ENCODE measurements around the gene RAB27A. TPM values are rescaled to one million over a fixed set of nuclear protein-coding genes. Genes with fewer than 3 reads are reported as not detected.

The RAB27A gene
- total and polyA plus RNA-seq, 9 of the 15 experiments (the other 6 are each of a cell fraction or from before 2014, with no cell fraction given) = 31.5 to 171 (median 80.4) TPM

DNA sequence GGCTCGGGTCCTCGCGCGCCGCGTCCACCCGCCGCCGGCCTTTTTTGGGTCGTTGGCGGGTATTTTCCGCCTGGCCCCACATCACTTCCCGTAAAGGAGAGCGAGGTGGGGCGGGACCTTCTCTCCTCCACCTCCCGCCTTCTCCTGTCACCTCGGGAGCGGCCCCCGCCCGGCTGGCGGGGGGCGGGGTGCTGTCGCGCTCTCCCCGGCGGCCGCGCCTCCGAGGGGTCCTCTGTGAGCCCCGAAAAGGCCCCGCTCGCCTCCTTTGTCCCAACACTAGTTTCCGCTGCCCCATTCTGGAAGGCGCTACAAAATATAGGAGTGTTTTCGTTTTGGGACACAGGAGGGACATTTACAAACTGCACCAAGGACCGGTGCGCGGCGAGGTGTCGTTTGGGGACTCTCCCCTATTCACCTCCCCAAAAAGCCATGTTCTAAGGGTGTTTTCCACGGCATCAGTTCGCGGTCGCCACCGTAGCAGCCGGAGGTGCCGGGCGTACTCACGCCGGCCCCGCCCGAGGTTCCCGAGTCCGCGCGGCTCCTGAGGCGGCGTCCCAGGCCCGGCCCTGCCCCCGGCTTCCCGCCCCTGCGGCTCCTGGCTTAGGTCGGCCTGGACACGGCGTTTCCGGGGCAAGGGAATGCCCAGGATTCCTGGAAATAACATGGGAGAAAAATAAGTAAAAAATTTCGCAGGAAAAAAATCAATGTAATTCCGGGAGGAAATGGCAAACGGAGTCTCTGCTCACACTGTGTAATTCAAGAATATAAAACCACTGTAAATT is at the start of gene RAB27A (continued):
- TF ChIP-seq, protein P1, sequence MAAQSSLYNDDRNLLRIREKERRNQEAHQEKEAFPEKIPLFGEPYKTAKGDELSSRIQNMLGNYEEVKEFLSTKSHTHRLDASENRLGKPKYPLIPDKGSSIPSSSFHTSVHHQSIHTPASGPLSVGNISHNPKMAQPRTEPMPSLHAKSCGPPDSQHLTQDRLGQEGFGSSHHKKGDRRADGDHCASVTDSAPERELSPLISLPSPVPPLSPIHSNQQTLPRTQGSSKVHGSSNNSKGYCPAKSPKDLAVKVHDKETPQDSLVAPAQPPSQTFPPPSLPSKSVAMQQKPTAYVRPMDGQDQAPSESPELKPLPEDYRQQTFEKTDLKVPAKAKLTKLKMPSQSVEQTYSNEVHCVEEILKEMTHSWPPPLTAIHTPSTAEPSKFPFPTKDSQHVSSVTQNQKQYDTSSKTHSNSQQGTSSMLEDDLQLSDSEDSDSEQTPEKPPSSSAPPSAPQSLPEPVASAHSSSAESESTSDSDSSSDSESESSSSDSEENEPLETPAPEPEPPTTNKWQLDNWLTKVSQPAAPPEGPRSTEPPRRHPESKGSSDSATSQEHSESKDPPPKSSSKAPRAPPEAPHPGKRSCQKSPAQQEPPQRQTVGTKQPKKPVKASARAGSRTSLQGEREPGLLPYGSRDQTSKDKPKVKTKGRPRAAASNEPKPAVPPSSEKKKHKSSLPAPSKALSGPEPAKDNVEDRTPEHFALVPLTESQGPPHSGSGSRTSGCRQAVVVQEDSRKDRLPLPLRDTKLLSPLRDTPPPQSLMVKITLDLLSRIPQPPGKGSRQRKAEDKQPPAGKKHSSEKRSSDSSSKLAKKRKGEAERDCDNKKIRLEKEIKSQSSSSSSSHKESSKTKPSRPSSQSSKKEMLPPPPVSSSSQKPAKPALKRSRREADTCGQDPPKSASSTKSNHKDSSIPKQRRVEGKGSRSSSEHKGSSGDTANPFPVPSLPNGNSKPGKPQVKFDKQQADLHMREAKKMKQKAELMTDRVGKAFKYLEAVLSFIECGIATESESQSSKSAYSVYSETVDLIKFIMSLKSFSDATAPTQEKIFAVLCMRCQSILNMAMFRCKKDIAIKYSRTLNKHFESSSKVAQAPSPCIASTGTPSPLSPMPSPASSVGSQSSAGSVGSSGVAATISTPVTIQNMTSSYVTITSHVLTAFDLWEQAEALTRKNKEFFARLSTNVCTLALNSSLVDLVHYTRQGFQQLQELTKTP (IDR thresholded peaks at IDR 0.05; ENCODE audit: low read depth in 1 of 2, partially characterized antibody in 2 of 2) = peak in 1 of 2 experiments; percentile 62
- TF ChIP-seq, protein P2, sequence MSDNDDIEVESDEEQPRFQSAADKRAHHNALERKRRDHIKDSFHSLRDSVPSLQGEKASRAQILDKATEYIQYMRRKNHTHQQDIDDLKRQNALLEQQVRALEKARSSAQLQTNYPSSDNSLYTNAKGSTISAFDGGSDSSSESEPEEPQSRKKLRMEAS (CRISPR knock-in tag; IDR thresholded peaks at IDR 0.05) = no peak
- TF ChIP-seq PPARD (CRISPR knock-in tag; IDR thresholded peaks at IDR 0.05) (no peak), ZNF830 (CRISPR knock-in tag; IDR thresholded peaks at IDR 0.05) (no peak), TEAD4 (IDR thresholded peaks at IDR 0.05; ENCODE audit: low read length) (no peak; the same call in none of the 2 replicates), TEAD4 (CRISPR knock-in tag; IDR thresholded peaks at IDR 0.05; ENCODE audit: borderline replicate concordance) (no peak), RBFOX2 (IDR thresholded peaks at IDR 0.05; ENCODE audit: low read depth, low read length) (peak; percentile 96), CCNT2 (IDR thresholded peaks at IDR 0.05; ENCODE audit: borderline replicate concordance, extremely low read depth, insufficient read length, low read depth, low read length) (peak; percentile 70), PURB (CRISPR knock-in tag; IDR thresholded peaks at IDR 0.05; ENCODE audit: low read depth) (no peak), PTRF (tag; IDR thresholded peaks at IDR 0.05) (no peak)
- TF ChIP-seq, protein P3, sequence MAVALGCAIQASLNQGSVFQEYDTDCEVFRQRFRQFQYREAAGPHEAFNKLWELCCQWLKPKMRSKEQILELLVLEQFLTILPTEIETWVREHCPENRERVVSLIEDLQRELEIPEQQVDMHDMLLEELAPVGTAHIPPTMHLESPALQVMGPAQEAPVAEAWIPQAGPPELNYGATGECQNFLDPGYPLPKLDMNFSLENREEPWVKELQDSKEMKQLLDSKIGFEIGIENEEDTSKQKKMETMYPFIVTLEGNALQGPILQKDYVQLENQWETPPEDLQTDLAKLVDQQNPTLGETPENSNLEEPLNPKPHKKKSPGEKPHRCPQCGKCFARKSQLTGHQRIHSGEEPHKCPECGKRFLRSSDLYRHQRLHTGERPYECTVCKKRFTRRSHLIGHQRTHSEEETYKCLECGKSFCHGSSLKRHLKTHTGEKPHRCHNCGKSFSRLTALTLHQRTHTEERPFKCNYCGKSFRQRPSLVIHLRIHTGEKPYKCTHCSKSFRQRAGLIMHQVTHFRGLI (CRISPR knock-in tag; IDR thresholded peaks at IDR 0.05) = no peak
- TF ChIP-seq, protein P4, sequence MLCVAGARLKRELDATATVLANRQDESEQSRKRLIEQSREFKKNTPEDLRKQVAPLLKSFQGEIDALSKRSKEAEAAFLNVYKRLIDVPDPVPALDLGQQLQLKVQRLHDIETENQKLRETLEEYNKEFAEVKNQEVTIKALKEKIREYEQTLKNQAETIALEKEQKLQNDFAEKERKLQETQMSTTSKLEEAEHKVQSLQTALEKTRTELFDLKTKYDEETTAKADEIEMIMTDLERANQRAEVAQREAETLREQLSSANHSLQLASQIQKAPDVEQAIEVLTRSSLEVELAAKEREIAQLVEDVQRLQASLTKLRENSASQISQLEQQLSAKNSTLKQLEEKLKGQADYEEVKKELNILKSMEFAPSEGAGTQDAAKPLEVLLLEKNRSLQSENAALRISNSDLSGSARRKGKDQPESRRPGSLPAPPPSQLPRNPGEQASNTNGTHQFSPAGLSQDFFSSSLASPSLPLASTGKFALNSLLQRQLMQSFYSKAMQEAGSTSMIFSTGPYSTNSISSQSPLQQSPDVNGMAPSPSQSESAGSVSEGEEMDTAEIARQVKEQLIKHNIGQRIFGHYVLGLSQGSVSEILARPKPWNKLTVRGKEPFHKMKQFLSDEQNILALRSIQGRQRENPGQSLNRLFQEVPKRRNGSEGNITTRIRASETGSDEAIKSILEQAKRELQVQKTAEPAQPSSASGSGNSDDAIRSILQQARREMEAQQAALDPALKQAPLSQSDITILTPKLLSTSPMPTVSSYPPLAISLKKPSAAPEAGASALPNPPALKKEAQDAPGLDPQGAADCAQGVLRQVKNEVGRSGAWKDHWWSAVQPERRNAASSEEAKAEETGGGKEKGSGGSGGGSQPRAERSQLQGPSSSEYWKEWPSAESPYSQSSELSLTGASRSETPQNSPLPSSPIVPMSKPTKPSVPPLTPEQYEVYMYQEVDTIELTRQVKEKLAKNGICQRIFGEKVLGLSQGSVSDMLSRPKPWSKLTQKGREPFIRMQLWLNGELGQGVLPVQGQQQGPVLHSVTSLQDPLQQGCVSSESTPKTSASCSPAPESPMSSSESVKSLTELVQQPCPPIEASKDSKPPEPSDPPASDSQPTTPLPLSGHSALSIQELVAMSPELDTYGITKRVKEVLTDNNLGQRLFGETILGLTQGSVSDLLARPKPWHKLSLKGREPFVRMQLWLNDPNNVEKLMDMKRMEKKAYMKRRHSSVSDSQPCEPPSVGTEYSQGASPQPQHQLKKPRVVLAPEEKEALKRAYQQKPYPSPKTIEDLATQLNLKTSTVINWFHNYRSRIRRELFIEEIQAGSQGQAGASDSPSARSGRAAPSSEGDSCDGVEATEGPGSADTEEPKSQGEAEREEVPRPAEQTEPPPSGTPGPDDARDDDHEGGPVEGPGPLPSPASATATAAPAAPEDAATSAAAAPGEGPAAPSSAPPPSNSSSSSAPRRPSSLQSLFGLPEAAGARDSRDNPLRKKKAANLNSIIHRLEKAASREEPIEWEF (CRISPR knock-in tag; IDR thresholded peaks at IDR 0.05) = no peak
- TF ChIP-seq, protein P5, sequence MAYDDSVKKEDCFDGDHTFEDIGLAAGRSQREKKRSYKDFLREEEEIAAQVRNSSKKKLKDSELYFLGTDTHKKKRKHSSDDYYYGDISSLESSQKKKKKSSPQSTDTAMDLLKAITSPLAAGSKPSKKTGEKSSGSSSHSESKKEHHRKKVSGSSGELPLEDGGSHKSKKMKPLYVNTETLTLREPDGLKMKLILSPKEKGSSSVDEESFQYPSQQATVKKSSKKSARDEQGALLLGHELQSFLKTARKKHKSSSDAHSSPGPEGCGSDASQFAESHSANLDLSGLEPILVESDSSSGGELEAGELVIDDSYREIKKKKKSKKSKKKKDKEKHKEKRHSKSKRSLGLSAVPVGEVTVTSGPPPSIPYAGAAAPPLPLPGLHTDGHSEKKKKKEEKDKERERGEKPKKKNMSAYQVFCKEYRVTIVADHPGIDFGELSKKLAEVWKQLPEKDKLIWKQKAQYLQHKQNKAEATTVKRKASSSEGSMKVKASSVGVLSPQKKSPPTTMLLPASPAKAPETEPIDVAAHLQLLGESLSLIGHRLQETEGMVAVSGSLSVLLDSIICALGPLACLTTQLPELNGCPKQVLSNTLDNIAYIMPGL (CRISPR knock-in tag; IDR thresholded peaks at IDR 0.05) = no peak
